ENCODE results near the gene NME4.
"Not testable (repeated sequence)": the region's sequence is repeated elsewhere in the genome, so short reads cannot be mapped to it uniquely, and the experiment has no call there.

NME4 gene

DNA sequence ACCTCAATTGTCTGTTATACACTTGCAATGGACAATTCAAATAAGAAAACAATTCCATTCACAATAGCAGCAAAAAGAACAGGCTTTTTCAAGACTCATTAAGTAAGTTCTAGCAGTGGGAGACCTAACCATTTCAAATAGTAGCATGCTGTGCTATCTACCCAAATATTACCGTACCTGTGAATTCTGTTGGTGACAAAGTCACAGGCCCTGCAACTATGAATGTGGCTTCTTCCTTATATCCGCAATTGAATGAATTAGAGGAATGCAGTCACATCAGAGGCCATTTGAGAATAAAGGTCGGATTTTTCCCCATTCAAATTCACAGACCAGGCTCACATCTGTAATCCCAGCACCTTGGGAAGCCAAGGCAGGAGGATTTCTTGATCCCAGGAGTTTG is 800 bp upstream of the NME4 start:
- DNase-seq (ENCODE audit: low read depth in 3 of 3, low spot score in 1 of 3), result no peak

DNA sequence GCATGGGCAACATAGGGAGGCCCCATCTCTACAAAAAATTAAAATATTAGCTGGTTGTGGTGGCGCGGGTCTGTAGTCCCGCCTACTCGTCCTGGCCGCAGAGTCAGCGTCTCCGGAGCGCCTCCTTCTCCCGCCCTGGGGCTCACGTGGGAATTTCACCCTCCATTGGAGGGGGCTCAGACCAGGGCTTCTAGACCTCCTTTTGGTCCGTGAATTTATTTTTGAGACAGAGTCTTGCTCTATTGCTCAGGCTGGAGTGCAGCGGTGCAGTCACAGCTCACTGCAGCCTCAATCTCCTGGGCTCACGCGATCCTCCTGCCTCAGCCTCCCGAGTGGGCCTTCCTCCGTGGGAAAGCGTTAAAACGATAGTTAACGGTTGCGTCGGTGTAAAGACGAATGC is 394 bp upstream of the NME4 start:
- DNase-seq (ENCODE audit: low read depth in 3 of 3, low spot score in 1 of 3), result no peak

DNA sequence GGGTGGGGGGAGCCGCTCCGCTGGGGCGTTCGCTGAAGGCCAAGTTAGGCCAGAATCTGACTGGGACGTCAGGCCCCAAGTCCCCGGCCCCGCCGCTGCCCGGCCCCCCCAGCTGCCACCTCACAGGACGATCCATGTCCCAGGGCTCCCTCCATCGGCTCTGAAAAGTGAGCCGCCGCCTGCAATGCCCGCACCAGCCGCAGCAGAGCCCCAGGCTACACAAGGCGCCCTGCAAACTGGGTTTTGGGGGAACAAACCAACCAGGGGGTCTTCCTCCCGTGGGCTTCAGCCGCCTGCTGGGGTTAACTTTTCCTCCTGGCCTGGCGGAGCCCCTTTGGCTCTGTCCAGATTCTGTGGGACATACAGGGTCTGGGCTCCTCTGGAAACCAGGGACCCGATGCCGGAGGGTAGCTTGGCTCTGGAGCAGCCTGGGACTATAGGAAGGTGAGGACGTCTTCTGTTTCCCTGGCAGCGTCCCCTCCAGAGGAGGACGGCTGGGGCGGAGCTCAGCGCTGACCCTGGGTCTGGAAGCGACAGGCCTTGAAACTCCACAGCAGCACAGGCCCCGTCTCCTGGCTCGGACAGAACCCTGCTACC is 835 bp downstream of the NME4 start:
- DNase-seq (ENCODE audit: low read depth in 3 of 3, low spot score in 1 of 3), result no peak

DNA sequence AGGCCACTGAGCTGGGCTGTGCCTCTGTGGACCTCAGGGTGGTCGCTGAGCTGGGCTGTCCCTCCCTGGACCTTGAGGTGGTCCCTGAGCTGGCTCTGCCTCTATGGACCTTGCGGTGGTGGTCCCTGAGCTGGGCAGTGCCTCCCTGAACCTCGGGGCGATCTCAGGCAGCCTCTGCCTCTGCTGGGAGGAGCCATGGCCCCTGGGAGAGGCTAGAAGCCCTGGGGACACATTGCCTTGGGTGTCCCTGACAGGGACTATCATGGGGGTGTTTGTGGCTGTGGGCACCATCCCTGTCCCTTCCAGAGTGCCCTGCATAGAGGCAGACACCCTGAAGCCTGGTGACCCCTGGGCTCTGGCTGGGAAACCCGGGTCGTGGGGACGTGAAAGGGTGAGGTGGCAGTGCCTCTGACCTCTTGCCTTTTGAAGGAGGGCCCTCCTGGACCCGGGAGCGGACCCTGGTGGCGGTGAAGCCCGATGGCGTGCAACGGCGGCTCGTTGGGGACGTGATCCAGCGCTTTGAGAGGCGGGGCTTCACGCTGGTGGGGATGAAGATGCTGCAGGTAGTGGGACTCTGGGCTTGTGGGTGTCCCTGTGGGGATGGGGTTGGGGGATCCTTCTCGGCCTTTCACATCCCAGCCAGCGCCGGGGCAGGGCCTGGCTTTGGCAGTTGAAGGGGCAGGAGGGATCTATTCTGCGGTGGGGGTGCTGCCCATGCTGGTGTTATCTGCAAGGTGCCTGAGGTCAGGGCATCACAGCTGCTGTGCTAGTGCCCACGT is 1.8 kb downstream of the NME4 start:
- no peak for DNase-seq (ENCODE audit: low read depth in 3 of 3, low spot score in 1 of 3)

DNA sequence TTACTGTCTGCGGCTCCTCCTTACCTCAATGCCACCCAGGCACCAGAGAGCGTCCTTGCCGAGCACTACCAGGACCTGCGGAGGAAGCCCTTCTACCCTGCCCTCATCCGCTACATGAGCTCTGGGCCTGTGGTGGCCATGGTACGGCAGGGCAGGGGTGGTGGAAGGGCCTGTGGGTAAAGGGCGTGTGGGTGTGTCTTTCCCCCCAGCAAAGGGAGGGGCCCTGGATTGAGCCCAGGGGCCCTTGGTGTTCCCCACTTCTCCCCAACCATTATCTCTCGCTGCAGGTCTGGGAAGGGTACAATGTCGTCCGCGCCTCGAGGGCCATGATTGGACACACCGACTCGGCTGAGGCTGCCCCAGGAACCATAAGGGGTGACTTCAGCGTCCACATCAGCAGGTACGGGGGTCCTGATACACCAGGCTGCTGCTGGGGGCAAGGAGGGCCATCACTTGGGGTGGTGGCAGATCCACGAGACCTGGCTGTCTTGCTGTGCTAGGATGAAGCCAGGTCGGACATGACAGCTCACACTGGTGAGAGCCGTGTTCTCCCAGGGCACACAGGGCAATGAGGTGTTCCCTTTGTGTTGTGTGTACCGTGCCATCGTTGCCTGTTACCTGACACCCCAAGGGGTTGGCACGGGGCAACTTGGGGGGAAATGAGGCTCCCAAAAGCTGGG is 2.5 kb downstream of the NME4 start:
- DNase-seq (ENCODE audit: low read depth in 3 of 3, low spot score in 1 of 3), result no peak

DNA sequence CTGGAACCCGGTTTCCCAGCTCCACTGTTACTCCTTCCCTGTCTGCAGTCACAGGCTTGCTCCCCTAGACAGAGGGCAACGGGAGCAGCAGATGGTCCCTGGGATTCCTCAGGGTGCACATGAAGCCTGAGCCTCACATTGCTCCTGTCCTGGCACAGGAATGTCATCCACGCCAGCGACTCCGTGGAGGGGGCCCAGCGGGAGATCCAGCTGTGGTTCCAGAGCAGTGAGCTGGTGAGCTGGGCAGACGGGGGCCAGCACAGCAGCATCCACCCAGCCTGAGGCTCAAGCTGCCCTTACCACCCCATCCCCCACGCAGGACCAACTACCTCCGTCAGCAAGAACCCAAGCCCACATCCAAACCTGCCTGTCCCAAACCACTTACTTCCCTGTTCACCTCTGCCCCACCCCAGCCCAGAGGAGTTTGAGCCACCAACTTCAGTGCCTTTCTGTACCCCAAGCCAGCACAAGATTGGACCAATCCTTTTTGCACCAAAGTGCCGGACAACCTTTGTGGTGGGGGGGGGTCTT is 3.1 kb downstream of the NME4 start:
- DNase-seq (ENCODE audit: low read depth in 3 of 3, low spot score in 1 of 3), result no peak

DNA sequence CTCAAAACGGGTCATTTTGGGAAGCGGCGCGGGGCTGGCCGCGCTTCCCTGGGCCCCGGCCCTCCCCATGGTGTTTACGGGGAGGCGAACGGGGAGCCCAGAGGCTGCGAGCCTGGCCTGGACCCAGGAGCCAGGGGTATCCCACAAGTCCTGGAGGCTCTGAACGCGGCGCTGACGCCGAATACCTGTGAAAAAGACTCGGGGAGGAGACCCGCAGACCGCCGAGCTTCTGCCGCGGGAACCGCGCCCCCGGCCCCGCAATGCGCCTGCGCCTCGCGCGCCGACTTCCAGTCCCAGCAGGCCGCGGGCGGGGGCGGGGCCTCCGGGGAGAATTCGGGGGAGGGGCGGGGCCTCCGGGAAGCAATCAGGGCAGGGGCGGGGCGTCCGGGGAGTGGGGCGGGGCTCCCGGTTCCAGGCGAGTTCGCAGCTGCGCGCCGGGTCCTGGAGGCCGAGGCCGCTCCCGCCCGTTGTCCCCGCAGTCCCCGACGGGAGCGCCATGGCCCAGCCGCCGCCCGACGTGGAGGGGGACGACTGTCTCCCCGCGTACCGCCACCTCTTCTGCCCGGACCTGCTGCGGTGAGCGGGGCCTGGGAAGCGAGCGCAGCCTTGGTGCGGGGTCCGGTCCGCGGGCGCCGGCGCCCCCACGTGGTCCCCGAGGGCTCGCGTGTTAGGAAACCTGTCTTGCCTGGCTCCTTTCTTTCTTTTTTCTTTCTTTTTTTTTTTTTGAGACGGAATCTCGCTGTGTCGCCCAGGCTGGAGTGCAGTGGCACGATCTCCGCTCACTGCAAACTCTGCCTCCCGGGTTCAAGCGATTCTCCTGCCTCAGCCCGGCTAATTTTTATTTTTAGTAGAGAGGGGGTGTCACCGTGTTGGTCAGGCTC is 4.7 kb downstream of the NME4 start, which contains the start of gene DECR2:
Gene DECR2, plus strand, starts transcription at position 418 of the 881 bp plus-strand sequence. Its CDS starts 79 bp downstream, at position 497.
- peak; percentile 96 to 100 (median 97) for DNase-seq (ENCODE audit: low read depth in 3 of 3, low spot score in 1 of 3)

DNA sequence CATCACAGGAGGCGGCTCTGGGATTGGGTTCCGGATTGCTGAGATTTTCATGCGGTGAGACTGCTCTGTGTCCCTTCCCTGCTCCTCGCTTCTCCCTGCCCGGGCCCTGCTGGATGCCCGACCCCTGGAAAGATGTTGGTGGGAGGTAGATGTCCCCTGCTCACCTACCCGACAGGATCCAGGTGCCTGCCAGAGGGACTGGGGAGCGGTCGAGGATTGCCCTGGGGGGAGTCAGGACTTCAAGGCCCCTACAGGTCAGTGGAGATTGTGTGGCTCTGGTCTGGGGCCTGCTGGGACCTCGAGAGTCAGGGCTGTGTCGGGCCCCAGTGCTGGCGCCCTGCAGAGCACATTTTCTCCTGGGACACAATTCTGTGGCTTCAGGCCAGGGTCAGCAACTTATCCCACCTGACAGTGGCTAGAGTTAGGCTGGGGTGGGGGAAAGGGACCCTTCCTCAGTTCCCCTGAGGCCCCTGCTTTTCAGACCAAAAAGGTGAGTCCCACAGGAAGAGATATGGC is 8.0 kb downstream of the NME4 start:
- no peak for DNase-seq (ENCODE audit: low read depth in 3 of 3, low spot score in 1 of 3)

DNA sequence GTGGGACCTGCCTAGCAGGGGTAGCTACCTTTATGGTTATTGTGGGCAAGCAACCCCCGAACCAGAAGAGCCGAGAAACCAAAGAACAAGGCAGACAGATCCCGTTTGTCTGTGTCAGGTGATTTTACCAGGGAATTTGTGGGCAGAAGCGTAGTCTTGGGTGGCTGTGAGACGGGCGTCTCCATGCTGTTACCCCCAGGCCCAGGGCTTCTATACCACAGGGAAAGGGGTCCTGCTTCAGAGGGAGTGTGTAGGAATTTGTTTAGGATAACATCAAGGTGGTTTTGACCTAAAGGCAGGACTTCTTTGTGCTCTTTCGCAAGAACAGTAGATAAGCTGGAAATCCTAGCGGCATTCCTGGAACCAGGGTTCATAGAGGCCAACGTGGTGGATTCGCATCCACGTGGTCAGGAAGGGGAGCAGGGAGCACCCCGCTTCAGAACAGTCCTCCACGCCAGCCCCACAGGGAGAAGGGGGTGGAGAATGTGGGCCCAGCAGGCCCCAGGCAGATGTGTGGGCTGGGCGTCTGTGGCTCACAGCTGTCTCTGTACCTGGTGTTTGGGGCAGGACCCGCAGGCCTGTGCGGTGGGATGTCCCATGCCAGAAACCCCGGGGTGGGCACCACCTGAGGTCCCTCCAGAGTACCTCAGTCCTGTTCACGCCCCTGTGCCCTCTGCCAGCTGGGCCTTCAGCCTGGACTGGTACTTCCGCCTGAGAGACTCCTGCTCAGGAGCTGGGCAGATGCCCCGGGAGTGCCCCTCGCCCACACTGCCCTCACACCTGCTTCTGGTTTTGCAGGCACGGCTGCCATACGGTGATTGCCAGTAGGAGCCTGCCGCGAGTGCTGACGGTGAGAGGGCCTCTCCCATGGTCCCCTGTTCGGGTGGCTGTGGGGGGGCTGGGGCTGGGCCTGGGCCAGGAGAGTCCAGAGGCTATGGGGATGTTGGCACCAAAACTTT is 8.8 kb downstream of the NME4 start:
- no peak for DNase-seq (ENCODE audit: low read depth in 3 of 3, low spot score in 1 of 3)

DNA sequence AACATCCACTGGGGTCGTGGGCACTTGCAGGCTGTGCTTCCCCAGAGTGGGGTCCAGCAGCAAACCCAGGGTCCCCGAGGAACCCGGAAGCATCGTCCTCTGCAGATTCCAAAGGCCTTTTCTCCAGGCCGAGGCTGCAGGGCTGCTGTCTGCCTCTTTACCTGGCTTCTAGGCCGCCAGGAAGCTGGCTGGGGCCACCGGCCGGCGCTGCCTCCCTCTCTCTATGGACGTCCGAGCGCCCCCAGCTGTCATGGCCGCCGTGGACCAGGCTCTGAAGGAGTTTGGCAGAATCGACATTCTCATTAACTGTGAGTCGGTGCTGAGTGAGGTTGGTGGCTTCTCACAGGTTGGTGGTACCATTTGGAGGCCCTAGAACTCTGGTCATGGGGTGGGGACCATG is 10.3 kb downstream of the NME4 start:
- DNase-seq (ENCODE audit: low read depth in 3 of 3, low spot score in 1 of 3), result no peak

DNA sequence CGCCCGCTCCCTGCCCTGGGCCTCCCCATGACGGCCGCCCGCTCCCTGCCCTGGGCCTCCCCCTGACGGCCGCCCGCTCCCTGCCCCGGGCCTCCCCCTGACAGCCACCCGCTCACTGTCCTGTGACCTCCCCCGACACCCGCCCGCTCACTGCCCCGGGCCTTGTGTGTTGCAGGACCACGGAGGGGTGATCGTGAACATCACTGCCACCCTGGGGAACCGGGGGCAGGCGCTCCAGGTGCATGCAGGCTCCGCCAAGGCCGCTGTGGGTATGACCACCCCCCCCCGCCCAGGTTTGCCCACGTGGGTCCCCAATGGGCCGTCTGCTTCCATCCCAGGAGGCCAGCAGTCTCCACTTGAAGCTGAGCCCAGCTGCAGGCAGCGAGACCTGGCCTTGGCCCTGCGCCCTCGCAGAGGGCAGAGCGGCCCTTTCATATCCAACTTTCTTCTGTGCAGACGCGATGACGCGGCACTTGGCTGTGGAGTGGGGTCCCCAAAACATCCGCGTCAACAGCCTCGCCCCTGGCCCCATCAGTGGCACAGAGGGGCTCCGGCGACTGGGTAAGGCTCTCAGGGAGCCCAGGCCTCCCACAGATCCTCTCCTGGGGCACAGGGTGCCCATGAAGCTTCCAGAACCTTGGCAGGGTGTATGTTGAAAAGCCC is 13.6 kb downstream of the NME4 start:
- DNase-seq (ENCODE audit: low read depth in 3 of 3, low spot score in 1 of 3), result no peak

DNA sequence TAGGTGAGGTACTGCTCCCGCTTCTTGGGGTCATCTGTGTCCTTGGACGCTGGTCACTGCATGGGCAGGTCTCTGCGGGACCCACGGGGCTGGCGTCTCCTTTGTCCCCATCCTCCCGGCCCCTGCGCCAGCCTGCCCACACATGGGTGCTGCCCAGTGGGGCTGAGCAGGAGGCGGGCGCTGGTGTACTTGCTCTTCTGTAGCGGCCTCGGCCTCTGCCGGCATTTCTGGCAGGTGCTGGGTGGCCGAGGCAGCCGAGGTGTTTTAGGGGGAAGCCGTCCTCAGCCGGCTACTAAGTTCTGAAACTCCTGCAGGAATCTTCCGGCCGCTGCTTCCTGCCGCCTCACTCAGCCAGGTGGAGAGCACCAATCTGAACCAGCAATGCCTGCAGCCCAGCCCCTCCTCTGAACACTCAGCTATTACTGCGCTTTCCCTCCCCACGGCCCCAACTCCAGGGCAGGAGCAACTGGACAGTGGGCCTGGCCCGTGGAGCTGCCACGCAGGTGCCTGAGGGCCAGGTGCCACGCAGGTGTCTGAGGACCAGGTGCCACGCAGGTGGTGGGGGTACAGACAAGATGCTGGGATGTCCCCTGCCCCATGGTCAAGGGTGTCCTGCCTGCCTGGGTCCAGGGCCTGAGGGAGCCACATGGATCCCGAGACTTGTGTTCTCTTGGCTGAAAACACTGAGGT is 14.7 kb downstream of the NME4 start:
- DNase-seq (ENCODE audit: low read depth in 3 of 3, low spot score in 1 of 3), result no peak

DNA sequence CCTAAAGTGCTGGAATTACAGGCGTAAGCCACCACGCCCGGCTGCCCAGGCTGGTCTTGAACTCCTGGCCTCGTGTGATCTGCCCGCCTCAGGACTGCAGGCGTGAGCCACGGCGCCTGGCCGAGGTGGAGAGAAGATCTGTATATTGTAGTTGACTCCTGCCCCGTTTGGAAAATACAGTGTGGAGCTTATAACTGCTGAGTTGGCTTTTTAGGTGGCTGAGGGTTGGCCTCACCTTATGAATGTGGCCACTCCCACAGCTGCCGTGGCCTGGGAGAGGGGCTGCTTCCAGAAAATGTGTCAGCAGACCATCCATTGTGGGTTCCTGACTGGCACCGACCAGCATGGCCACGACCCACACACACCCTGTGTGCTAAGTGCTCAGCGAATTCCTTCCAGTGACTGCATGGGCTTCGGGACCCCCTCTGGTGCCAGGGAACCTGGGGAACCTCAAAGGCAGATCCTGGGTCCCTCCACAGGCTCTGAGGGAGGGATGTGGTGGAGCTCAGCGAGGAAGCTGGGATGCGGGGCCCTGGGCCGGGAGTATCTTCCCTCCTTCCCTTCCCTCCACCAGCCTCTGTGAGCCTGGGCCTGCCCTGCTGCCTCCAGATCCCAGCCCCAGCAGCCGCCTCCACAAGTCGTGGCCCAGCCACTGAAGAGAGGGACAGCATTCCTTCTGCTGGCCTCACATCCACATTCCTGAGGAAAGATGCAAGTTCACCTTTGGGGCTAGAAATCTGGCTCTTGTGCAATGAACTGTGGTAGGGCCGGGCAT is 17.6 kb downstream of the NME4 start:
- no peak for DNase-seq (ENCODE audit: low read depth in 3 of 3, low spot score in 1 of 3)

DNA sequence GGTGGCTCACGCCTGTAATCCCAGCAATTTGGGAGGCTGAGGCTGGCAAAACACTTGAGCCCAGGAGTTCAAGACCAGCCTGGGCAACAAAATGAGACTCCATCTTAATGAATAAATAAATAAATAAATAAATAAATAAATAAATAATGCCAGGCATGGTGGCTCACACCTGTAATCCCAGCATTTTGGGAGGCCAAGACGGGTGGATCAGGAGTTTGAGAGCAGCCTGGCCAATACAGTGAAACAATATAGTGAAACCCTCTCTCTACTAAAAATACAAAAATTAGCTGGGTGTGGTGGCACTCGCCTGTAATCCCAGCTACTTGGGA is 18.1 kb downstream of the NME4 start:
- not testable (repeated sequence) for DNase-seq (ENCODE audit: low read depth in 3 of 3, low spot score in 1 of 3)

DNA sequence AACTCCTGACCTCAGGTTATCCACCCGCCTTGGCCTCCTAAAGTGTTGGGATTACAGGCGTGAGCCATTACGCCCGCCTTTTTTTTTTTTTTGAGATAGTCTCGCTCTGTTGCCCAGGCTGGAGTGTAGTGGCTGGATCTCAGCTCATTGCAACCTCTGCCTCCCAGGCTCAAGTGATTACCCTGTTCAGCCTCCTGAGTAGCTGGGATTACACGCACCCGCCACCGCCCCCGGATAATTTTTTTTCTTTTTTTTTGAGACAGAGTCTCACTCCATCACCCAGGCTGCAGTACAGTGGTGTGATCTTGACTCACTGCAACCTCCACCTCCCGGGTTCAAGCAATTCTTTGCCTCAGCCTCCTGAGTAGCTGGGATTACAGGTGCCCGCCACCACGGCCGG is 25.2 kb downstream of the NME4 start:
- not testable (repeated sequence) for DNase-seq (ENCODE audit: low read depth in 3 of 3, low spot score in 1 of 3)

DNA sequence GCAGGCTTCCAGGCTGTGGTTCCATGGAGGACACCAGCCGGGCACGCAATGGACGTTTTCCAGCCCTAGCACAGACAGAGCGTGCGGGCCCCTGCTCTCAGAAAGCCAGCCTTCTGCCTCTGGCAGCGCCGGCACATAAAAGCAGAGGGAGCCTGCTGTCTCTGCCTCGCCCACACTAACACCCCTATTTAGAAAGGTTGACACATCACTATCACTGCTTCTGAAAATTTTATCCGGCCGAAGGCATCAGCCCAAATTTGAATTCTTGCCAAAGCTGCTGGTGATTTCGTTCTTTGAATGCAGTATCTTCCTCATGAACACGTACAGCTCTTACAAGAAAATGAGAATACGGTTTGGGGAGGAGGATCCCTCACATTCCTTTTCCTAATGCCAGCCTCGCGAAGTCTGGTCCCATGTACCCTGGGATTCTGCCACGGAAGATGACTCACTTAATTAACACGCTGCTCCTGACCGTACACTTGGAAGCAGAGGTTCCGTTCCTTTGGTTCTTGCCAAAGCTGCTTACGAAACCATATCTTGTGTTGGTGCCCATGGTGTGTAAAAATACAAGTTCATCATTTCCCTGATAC is 27.1 kb downstream of the NME4 start:
- no peak for DNase-seq (ENCODE audit: low read depth in 3 of 3, low spot score in 1 of 3)

DNA sequence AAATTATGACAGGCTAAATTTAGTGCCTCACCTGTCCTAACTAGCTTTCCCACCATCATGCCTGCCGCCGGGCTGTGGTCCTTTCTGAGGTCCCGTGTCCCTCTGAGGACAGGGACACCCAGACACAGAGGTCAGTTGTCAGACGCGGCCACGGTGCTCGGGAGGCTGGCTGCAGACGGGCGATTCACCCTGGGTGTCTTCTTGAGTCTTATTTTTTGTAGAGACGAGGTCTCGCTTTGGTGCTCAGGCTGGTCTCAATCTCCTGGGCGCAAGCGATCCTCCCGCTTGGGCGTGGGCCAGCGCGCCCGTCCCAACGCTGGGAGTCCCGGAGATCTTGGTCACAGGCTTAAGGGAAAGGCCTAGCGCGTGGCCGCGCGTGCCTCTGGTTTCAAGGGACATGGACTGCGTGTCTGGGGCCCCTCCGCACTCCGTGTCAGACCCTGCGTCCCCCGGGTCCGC is 27.7 kb downstream of the NME4 start:
- DNase-seq (ENCODE audit: low read depth in 3 of 3, low spot score in 1 of 3), result no peak
